ENCODE results near the gene NRL.

- TF ChIP-seq CTCF (IDR thresholded peaks at IDR 0.05) (no peak), POLR2A (IDR thresholded peaks at IDR 0.05) (no peak)
These were observed 49.9 kb downstream of the NRL start for GRCh38 chr14:24064856-24065255.

Data from heart left ventricle (tissue), 13 donors.